C4-2B (cell line): ENCODE results near the gene HAO2.

ENCODE experiments used
- CTCF ChIP-seq: fragments of 450-650 bp; conservative IDR thresholded peaks from 2 replicates; pipeline ENCODE4 v1.5.1; 2017; ENCODE audit warnings: mild to moderate bottlenecking
- ZFX ChIP-seq: fragments of 450-650 bp; IDR thresholded peaks from 2 replicates; pipeline ENCODE4 v1.6.1; 2017

- TF ChIP-seq CTCF (no peak), ZFX (no peak)
Observed at GRCh38 chr1:119326251-119326650, 42.3 kb upstream of the HAO2 start.
